ENCODE results near the gene CNNM2.

DNA sequence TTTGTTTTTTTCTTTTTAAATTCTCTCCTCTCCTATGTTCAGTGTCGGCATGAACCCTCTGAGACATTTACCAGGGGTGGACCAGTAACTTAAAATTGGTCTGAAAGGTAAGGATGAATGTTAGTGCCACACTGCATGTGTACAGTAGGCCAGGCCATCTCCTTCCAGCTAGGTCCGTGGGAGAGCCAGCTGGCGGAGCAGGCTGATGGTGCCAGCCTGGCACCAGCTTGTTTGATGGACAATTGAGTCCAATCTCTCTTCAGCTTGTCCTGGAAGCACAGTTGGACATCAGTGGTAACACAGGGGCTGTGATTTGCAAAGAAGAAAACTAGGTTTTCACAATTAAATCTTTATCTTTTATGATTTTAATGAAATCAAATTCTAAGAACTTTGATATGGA is 136.5 kb downstream of the CNNM2 start:
- TF ChIP-seq EZH2 (IDR thresholded peaks at IDR 0.05), result no peak
- TF ChIP-seq, protein P1, sequence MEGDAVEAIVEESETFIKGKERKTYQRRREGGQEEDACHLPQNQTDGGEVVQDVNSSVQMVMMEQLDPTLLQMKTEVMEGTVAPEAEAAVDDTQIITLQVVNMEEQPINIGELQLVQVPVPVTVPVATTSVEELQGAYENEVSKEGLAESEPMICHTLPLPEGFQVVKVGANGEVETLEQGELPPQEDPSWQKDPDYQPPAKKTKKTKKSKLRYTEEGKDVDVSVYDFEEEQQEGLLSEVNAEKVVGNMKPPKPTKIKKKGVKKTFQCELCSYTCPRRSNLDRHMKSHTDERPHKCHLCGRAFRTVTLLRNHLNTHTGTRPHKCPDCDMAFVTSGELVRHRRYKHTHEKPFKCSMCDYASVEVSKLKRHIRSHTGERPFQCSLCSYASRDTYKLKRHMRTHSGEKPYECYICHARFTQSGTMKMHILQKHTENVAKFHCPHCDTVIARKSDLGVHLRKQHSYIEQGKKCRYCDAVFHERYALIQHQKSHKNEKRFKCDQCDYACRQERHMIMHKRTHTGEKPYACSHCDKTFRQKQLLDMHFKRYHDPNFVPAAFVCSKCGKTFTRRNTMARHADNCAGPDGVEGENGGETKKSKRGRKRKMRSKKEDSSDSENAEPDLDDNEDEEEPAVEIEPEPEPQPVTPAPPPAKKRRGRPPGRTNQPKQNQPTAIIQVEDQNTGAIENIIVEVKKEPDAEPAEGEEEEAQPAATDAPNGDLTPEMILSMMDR (IDR thresholded peaks at IDR 0.05 in 2 of 3, conservative IDR thresholded peaks at IDR 0.05 in 1 of 3; ENCODE audit: borderline replicate concordance in 1 of 3, insufficient read depth in 1 of 3, low read depth in 2 of 3, low read length in 2 of 3), result no peak
- no peak for TF ChIP-seq POLR2A (IDR thresholded peaks at IDR 0.05; ENCODE audit: borderline replicate concordance, extremely low read depth, insufficient read depth, insufficient read length)
- TF ChIP-seq EZH2phosphoT487 (IDR thresholded peaks at IDR 0.05; ENCODE audit: borderline replicate concordance), result no peak
- TF ChIP-seq FOSL1 (IDR thresholded peaks at IDR 0.05; ENCODE audit: low read depth), result no peak
- TF ChIP-seq EGR1 (IDR thresholded peaks at IDR 0.05; ENCODE audit: low read depth), result no peak
- no peak for TF ChIP-seq YY1 (IDR thresholded peaks at IDR 0.05; ENCODE audit: extremely low read depth, insufficient replicate concordance, low read depth, low read length)
- TF ChIP-seq ZFX (IDR thresholded peaks at IDR 0.05), result no peak
- TF ChIP-seq RAD21 (IDR thresholded peaks at IDR 0.05; ENCODE audit: low read depth), result no peak
- no peak for TF ChIP-seq ELF1 (IDR thresholded peaks at IDR 0.05; ENCODE audit: borderline replicate concordance, low read depth)
- TF ChIP-seq, protein P2, sequence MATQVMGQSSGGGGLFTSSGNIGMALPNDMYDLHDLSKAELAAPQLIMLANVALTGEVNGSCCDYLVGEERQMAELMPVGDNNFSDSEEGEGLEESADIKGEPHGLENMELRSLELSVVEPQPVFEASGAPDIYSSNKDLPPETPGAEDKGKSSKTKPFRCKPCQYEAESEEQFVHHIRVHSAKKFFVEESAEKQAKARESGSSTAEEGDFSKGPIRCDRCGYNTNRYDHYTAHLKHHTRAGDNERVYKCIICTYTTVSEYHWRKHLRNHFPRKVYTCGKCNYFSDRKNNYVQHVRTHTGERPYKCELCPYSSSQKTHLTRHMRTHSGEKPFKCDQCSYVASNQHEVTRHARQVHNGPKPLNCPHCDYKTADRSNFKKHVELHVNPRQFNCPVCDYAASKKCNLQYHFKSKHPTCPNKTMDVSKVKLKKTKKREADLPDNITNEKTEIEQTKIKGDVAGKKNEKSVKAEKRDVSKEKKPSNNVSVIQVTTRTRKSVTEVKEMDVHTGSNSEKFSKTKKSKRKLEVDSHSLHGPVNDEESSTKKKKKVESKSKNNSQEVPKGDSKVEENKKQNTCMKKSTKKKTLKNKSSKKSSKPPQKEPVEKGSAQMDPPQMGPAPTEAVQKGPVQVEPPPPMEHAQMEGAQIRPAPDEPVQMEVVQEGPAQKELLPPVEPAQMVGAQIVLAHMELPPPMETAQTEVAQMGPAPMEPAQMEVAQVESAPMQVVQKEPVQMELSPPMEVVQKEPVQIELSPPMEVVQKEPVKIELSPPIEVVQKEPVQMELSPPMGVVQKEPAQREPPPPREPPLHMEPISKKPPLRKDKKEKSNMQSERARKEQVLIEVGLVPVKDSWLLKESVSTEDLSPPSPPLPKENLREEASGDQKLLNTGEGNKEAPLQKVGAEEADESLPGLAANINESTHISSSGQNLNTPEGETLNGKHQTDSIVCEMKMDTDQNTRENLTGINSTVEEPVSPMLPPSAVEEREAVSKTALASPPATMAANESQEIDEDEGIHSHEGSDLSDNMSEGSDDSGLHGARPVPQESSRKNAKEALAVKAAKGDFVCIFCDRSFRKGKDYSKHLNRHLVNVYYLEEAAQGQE (IDR thresholded peaks at IDR 0.05; ENCODE audit: low read depth), result no peak
